ENCODE results near the gene KRTAP13-2.

DNA sequence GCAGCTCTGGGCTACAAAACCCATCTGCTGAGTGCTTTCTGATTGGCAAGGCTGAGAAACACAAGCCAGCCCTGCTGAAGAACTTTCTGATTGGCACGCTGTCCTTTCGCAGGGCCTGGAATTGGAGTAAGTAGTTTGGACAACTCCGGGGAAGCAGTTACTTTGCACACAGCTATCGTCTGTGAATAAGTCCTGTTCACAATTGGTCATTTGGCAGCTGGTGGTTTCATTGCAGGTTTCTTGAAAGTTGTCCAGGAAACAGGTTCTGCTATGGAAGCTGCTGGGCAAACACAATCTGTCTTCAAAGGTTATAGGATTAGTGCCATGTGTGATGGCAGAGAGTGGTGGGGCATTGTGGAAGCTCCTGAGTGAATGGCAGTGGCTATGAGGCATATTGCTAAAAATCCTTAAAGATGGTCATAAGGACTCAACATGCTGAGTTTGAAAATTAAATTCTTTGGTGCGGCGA, 34.8 kb downstream of the KRTAP13-2 start, which contains the start of gene KRTAP27-1:
- TF ChIP-seq, protein P1, sequence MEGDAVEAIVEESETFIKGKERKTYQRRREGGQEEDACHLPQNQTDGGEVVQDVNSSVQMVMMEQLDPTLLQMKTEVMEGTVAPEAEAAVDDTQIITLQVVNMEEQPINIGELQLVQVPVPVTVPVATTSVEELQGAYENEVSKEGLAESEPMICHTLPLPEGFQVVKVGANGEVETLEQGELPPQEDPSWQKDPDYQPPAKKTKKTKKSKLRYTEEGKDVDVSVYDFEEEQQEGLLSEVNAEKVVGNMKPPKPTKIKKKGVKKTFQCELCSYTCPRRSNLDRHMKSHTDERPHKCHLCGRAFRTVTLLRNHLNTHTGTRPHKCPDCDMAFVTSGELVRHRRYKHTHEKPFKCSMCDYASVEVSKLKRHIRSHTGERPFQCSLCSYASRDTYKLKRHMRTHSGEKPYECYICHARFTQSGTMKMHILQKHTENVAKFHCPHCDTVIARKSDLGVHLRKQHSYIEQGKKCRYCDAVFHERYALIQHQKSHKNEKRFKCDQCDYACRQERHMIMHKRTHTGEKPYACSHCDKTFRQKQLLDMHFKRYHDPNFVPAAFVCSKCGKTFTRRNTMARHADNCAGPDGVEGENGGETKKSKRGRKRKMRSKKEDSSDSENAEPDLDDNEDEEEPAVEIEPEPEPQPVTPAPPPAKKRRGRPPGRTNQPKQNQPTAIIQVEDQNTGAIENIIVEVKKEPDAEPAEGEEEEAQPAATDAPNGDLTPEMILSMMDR (IDR thresholded peaks at IDR 0.05; ENCODE audit: poor library complexity), result no peak
- no peak for TF ChIP-seq EZH2 (IDR thresholded peaks at IDR 0.05; ENCODE audit: borderline replicate concordance)
- TF ChIP-seq EZH2phosphoT487 (IDR thresholded peaks at IDR 0.05; ENCODE audit: low read depth, severe bottlenecking, unreplicated experiment), result no peak
